Uterus (tissue), 4 donors: ENCODE data around the gene HLA-DRB1. TPM values are rescaled to one million over a fixed set of nuclear protein-coding genes. Genes with fewer than 3 reads are reported as not detected.
A peak's percentile ranks its signal among the peaks of the same experiment; 100 is the strongest.
"Not testable (repeated sequence)": the region's sequence is repeated elsewhere in the genome, so short reads cannot be mapped to it uniquely, and the experiment has no call there.

ENCODE experiments used
- DNase-seq, 2 donors: peaks; one replicate each; pipeline ENCODE4 v3.0.0-alpha.2; 2019 to 2020
- H3K27ac ChIP-seq, 2 donors: fragments of 200-600 bp; sonication (generic); 1 replicate in 1 of 2; 2 replicates in 1 of 2; pipeline ENCODE4 v1.5.1; 2016 to 2018
- H3K27me3 ChIP-seq, 2 donors: fragments of 200-600 bp; sonication (generic); one replicate each; pipeline ENCODE4 v1.5.1; 2018 to 2019; ENCODE audit warnings: control low read depth in 1 of 2
- H3K36me3 ChIP-seq, 2 donors: fragments of 200-600 bp; sonication (generic); one replicate each; pipeline ENCODE4 v1.5.1; 2019; ENCODE audit warnings: control low read depth in 1 of 2
- H3K4me1 ChIP-seq, 2 donors: fragments of 200-600 bp; sonication (generic); one replicate each; pipeline ENCODE4 v1.5.1; 2018 to 2019; ENCODE audit warnings: control low read depth in 1 of 2
- H3K4me3 ChIP-seq, 2 donors: fragments of 200-600 bp; sonication (generic); 1 replicate in 1 of 2; 2 replicates in 1 of 2; pipeline ENCODE4 v1.5.1; 2018 to 2019; ENCODE audit warnings: mild to moderate bottlenecking in 1 of 2
- H3K9me3 ChIP-seq, 2 donors: fragments of 200-600 bp; sonication (generic); one replicate each; pipeline ENCODE4 v1.5.1; 2019; ENCODE audit warnings: control low read depth in 1 of 2
- POLR2A ChIP-seq, 2 donors: fragments of 450-650 bp; IDR thresholded peaks; one replicate each; pipeline ENCODE4 v1.6.1; 2016; ENCODE audit warnings: antibody characterized with exemption in 2 of 2, mild to moderate bottlenecking in 1 of 2, moderate library complexity in 1 of 2
- intact Hi-C: fragments of 100-400 bp; cut with DNase I; formaldehyde crosslinking; loops from one replicate; pipeline ENCODE4 v1.15.1; 2023; ENCODE audit warnings: low total_unique reads
- total RNA-seq, 4 donors: library from RNA; depleted of rRNA in 3 of 4; stranded (reverse); fragments of >200 nt in 3 of 4; gene quantifications; one replicate each; pipeline versions ENCODE4 v1.1.0 to v1.2.4, GENCODE V29; 2014 to 2023
- TF ChIP-seq, protein P1 (sequence below), 4 experiments: fragments of 200-600 bp in 2 of 4; fragments of 450-650 bp in 2 of 4; sonication (generic) in 2 of 4; IDR thresholded peaks; one replicate each; pipeline ENCODE4 v1.5.1; 2016 to 2019; ENCODE audit warnings: antibody characterized with exemption in 4 of 4, mild to moderate bottlenecking in 2 of 4, moderate library complexity in 1 of 4
- donor health status: DM: yes; HTN: yes; CAD: no.

Gene HLA-DRB1
- total RNA-seq, 4 donors from 2014 or later, result 15.9 to 197 (median 79.2) TPM

DNA sequence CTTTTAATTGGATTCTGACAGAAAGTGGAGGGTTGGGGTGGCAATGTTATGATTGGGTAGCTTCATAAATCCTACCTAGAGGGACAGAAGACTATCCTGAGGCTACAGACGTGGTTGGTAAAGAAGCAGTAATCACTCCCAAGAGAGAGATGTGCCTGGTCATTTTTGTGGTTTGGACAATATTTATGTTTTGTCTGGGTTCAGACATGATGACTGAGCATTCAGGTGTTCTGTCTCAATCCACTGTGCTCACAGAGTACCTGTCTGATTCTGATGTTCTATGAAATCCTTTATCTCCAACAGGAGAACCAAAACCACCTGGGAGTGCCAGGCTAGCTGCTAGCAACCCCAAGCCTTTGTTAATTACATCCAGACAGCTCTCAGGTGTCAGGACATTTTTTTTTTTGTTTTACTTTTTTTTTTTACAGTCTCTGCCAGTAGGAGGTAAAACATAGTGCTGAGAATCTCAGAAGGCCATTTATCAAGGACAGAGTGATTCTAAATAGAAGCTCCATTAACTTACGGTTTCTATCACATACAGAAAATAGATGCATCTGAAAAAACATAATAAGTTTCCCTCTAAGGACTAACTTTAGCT, 46.0 kb upstream of the HLA-DRB1 start:
- Histone ChIP-seq H3K4me1 (no peaks in the 10 kb centered on the region), H3K4me3 (no peak overlapping the region), H3K27ac (no peak overlapping the region), H3K9me3 (no peaks in the 10 kb centered on the region), H3K27me3 (no peaks in the 10 kb centered on the region), H3K36me3 (no peaks in the 10 kb centered on the region)
- TF ChIP-seq, protein P1, sequence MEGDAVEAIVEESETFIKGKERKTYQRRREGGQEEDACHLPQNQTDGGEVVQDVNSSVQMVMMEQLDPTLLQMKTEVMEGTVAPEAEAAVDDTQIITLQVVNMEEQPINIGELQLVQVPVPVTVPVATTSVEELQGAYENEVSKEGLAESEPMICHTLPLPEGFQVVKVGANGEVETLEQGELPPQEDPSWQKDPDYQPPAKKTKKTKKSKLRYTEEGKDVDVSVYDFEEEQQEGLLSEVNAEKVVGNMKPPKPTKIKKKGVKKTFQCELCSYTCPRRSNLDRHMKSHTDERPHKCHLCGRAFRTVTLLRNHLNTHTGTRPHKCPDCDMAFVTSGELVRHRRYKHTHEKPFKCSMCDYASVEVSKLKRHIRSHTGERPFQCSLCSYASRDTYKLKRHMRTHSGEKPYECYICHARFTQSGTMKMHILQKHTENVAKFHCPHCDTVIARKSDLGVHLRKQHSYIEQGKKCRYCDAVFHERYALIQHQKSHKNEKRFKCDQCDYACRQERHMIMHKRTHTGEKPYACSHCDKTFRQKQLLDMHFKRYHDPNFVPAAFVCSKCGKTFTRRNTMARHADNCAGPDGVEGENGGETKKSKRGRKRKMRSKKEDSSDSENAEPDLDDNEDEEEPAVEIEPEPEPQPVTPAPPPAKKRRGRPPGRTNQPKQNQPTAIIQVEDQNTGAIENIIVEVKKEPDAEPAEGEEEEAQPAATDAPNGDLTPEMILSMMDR (IDR thresholded peaks at IDR 0.05), result no peak
- TF ChIP-seq POLR2A (IDR thresholded peaks at IDR 0.05), result no peak
- no peak for DNase-seq
- intact Hi-C loops, result no loop called here

DNA sequence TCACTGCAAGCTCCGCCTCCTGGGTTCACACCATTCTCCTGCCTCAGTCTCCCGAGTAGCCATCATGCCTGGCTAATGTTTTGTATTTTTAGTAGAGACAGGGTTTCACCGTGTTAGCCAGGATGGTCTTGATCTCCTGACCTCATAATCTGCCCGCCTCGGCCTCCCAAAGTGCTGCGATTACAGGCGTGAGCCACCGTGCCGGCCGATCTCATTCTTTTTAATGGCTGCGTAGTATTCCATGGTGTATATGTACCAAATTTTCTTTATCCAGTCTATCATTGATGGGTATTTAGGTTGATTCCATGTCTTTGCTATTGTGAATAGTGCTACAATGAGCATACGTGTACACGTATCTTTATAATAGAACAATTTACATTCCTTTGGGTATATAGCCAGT, 40.1 kb upstream of the HLA-DRB1 start:
- H3K4me3 ChIP-seq, H3K9me3 ChIP-seq, intact Hi-C loops, DNase-seq, H3K27ac ChIP-seq, H3K4me1 ChIP-seq, H3K27me3 ChIP-seq, H3K36me3 ChIP-seq: not testable (repeated sequence)

DNA sequence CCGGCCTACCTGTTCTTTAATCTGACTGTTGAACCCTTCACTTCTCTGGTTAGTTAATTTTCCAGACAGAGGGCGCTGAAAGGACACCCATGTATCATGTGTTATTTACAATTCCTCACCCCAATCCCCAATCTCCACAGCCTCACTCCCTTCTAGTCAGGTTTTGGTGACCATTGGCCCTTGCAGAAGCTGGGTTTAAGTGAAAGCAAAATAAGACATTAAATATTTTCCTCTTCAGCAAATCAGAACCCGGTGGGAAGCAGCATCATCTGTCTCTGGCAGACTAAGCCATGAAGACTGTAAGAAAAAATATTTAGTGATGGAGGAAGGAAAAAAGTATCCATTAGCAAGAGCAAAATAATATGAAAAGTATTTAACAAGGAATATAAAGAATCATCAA, 38.2 kb upstream of the HLA-DRB1 start:
- DNase-seq, result peak in 1 of 2 donors; percentile 22

DNA sequence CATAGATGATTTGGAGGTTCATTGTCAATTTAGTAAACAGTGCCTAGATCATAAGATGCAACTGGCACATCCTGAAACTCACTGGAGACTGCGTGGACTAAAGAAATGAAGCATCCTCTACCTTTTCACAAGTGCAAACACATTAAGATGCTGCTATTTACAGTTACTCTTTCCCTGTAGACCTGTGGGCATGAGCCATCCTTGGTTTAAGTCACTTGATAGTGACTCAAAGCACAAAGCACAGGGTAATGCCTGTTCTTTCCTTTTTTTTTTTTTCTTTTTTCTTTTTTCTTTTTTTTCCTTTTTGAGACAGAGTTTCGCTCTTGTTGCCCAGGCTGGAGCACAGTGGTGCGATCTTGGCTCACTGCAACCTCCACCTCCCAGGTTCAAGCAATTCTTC, 37.6 kb upstream of the HLA-DRB1 start:
- Histone ChIP-seq H3K4me1 (no peaks in the 10 kb centered on the region), H3K36me3 (no peaks in the 10 kb centered on the region), H3K27ac (no peak overlapping the region), H3K4me3 (no peak overlapping the region), H3K27me3 (no peaks in the 10 kb centered on the region), H3K9me3 (no peaks in the 10 kb centered on the region)
- DNase-seq, result no peak
- TF ChIP-seq POLR2A (IDR thresholded peaks at IDR 0.05), result no peak
- TF ChIP-seq, protein P1 (IDR thresholded peaks at IDR 0.05), result no peak
- intact Hi-C loops, result no loop called here

More for the DNA sequence above, 38.2 kb upstream of the HLA-DRB1 start:
- peak in 1 of 2 donors; percentile 48 for TF ChIP-seq POLR2A (IDR thresholded peaks at IDR 0.05)
- TF ChIP-seq, protein P1 (IDR thresholded peaks at IDR 0.05), result no peak
- no peak overlapping the region for H3K4me3 ChIP-seq
- H3K27ac ChIP-seq, result no peak overlapping the region
- no peaks in the 10 kb centered on the region for H3K9me3 ChIP-seq
- H3K36me3 ChIP-seq, result no peaks in the 10 kb centered on the region
- intact Hi-C loops, result no loop called here
- H3K4me1 ChIP-seq, result no peaks in the 10 kb centered on the region
- no peaks in the 10 kb centered on the region for H3K27me3 ChIP-seq

DNA sequence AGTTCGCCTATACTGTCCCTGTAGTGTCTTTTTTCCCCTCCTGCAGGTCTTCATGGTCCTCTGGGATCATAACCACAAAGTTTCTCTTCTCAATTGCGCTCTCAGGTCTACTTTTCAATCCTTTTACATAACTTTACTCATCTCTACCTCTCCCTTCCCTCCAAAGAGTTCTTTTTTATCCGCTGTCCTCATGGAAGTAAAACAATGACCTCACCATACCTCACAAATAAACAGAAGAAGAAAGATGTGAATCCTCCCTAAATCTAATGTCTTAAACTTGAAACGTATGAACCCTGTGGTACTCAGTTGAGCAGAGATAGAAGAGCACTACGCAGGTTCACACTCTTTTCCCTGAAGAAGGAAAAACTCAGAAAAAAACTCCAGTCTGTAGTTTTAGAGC, 35.5 kb upstream of the HLA-DRB1 start:
- Histone ChIP-seq H3K36me3 (no peaks in the 10 kb centered on the region), H3K4me1 (no peaks in the 10 kb centered on the region), H3K27ac (no peak overlapping the region), H3K9me3 (no peaks in the 10 kb centered on the region), H3K4me3 (no peak overlapping the region), H3K27me3 (no peaks in the 10 kb centered on the region)
- intact Hi-C loops, result no loop called here
- TF ChIP-seq POLR2A (IDR thresholded peaks at IDR 0.05), result no peak
- TF ChIP-seq, protein P1 (IDR thresholded peaks at IDR 0.05), result no peak
- DNase-seq, result no peak

DNA sequence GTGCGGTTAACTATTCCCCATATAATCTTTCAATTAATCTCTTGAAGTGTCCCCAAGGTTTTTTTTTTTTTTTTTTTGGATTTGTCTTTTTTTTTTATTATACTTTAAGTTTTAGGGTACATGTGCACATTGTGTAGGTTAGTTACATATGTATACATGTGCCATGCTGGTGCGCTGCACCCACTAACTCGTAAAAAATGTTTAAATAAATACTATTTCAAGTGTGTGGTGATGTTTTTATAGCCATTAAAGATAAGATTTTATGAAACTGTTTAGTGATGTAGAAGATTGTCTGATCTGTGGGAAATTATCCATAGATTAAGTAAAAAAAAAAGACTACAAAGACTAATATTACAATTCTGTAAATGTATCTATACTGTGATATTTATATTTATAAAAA, 34.9 kb upstream of the HLA-DRB1 start:
- Histone ChIP-seq H3K4me1 (no peaks in the 10 kb centered on the region), H3K4me3 (no peak overlapping the region), H3K36me3 (no peaks in the 10 kb centered on the region), H3K9me3 (no peaks in the 10 kb centered on the region), H3K27me3 (no peaks in the 10 kb centered on the region), H3K27ac (no peak overlapping the region)
- no peak for TF ChIP-seq POLR2A (IDR thresholded peaks at IDR 0.05)
- TF ChIP-seq, protein P1 (IDR thresholded peaks at IDR 0.05), result no peak
- DNase-seq, result no peak
- intact Hi-C loops, result no loop called here
